GM23338 (cell line): Measurements from ENCODE around the gene SP100. TPM values are rescaled to one million over a fixed set of nuclear protein-coding genes. Genes with fewer than 3 reads are reported as not detected.

Experiments
- ATAC-seq: fragments of 200-7000 bp; cut with Tn5 transposase; 3 replicates; pipeline ENCODE4 v1.9.1; 2020
- DNase-seq: peaks from one replicate; pipeline ENCODE4 v3.0.0-alpha.2; 2015; ENCODE audit warnings: low spot score
- H2AFZ ChIP-seq: fragments of 200-600 bp; sonication (generic); 2 replicates; pipeline ENCODE4 v1.8.0; 2016; ENCODE audit warnings: antibody characterized with exemption, mild to moderate bottlenecking, moderate library complexity
- H3F3A ChIP-seq: fragments of 200-600 bp; sonication (generic); replicated peaks from 2 replicates; pipeline ENCODE4 v1.8.0; 2017; ENCODE audit warnings: antibody characterized with exemption, mixed run types, low read depth
- H3K27ac ChIP-seq: fragments of 200-600 bp; sonication (generic); 2 replicates; pipeline ENCODE4 v1.6.1; 2016; ENCODE audit warnings: low read depth
- H3K27me3 ChIP-seq: fragments of 200-600 bp; sonication (generic); 2 replicates; pipeline ENCODE4 v1.8.0; 2016; ENCODE audit warnings: mild to moderate bottlenecking, mixed run types, moderate library complexity; ENCODE audit not compliant: insufficient read depth
- H3K36me3 ChIP-seq: fragments of 200-600 bp; sonication (generic); 2 replicates; pipeline ENCODE4 v1.8.0; 2016; ENCODE audit warnings: mild to moderate bottlenecking; ENCODE audit not compliant: insufficient read depth
- H3K4me1 ChIP-seq: fragments of 200-600 bp; sonication (generic); 2 replicates; pipeline ENCODE4 v1.8.0; 2016; ENCODE audit warnings: mild to moderate bottlenecking, moderate library complexity; ENCODE audit not compliant: insufficient read depth
- H3K4me2 ChIP-seq: fragments of 200-600 bp; sonication (generic); 2 replicates; pipeline ENCODE4 v1.7.1; 2017; ENCODE audit warnings: mixed run types
- H3K4me3 ChIP-seq: fragments of 200-600 bp; sonication (generic); 2 replicates; pipeline ENCODE4 v1.6.1; 2016; ENCODE audit warnings: mixed run types
- H3K79me2 ChIP-seq: fragments of 200-600 bp; sonication (generic); replicated peaks from 2 replicates; pipeline ENCODE4 v1.8.0; 2017; ENCODE audit warnings: mild to moderate bottlenecking; ENCODE audit not compliant: insufficient read depth
- H3K9me2 ChIP-seq: fragments of 200-600 bp; sonication (generic); 2 replicates; pipeline ENCODE4 v1.8.0; 2017; ENCODE audit not compliant: insufficient read depth
- H4K20me1 ChIP-seq: fragments of 200-600 bp; sonication (generic); replicated peaks from 2 replicates; pipeline ENCODE4 v1.8.0; 2017; ENCODE audit warnings: mild to moderate bottlenecking; ENCODE audit not compliant: insufficient read depth
- H3K27ac Mint-ChIP-seq: 2 replicates; pipeline ENCODE4 v1.8.0; 2020; ENCODE audit warnings: inconsistent platforms, mild to moderate bottlenecking, moderate library complexity, mixed read lengths
- H3K27me3 Mint-ChIP-seq: 3 replicates; pipeline ENCODE4 v1.8.0; 2022; ENCODE audit warnings: low read depth, mild to moderate bottlenecking, moderate library complexity, mixed read lengths, inconsistent platforms; ENCODE audit not compliant: insufficient read depth, poor library complexity
- H3K36me3 Mint-ChIP-seq: 3 replicates; pipeline ENCODE4 v1.8.0; 2021; ENCODE audit warnings: low read depth, mild to moderate bottlenecking, inconsistent platforms, moderate library complexity, mixed read lengths
- H3K4me1 Mint-ChIP-seq: 3 replicates; pipeline ENCODE4 v1.8.0; 2020; ENCODE audit warnings: mild to moderate bottlenecking, inconsistent platforms, mixed read lengths
- H3K4me3 Mint-ChIP-seq: 3 replicates; pipeline ENCODE4 v1.8.0; 2021; ENCODE audit warnings: moderate library complexity, mild to moderate bottlenecking, inconsistent platforms, mixed read lengths
- H3K9me3 Mint-ChIP-seq: 3 replicates; pipeline ENCODE4 v1.8.0; 2020; ENCODE audit warnings: moderate library complexity, mild to moderate bottlenecking, inconsistent platforms, mixed read lengths
- CREB1 ChIP-seq: fragments of 250-450 bp; sonication (Bioruptor Pico); IDR thresholded peaks from 2 replicates; pipeline ENCODE4 v1.5.0; 2020; ENCODE audit warnings: low read depth, mild to moderate bottlenecking, moderate library complexity
- CTCF ChIP-seq, 2 experiments: fragments of 200-600 bp in 1 of 2; sonication (generic) in 1 of 2; conservative IDR thresholded peaks; 2 replicates each; pipeline versions ENCODE4 v1.5.1 to v1.6.1; 2016 to 2017; ENCODE audit warnings: antibody characterized with exemption in 2 of 2, low read depth in 2 of 2, mild to moderate bottlenecking in 2 of 2, moderate library complexity in 1 of 2
- EZH2phosphoT487 ChIP-seq: fragments of 200-600 bp; sonication (generic); IDR thresholded peaks from one replicate; pipeline ENCODE4 v1.8.1; 2018; ENCODE audit warnings: antibody characterized with exemption; ENCODE audit not compliant: unreplicated experiment
- NANOG ChIP-seq: IDR thresholded peaks from 2 replicates; pipeline ENCODE4 v1.6.1; 2016; ENCODE audit warnings: antibody characterized with exemption, borderline replicate concordance
- STAT1 ChIP-seq: IDR thresholded peaks from one replicate; pipeline ENCODE4 v1.6.1; 2016; ENCODE audit warnings: antibody characterized with exemption; ENCODE audit not compliant: unreplicated experiment
- ZNF114 ChIP-seq: fragments of 250-450 bp; sonication (Bioruptor Pico); IDR thresholded peaks from 2 replicates; pipeline ENCODE4 v1.5.0; 2020; ENCODE audit warnings: mild to moderate bottlenecking, moderate library complexity
- ZNF331 ChIP-seq: fragments of 250-450 bp; sonication (Bioruptor Pico); IDR thresholded peaks from 2 replicates; pipeline ENCODE4 v1.5.0; 2020; ENCODE audit warnings: low read depth, mild to moderate bottlenecking, moderate library complexity
- polyA plus RNA-seq: library from polyadenylated mRNA; unstranded; fragments of >200 nt; fragmentation: Nextera tagmentation; extraction: Ambion mirVana; gene quantifications from 2 replicates; pipeline ENCODE4 v1.2.1, GENCODE V29; 2016
- total RNA-seq: library from RNA; depleted of rRNA; stranded (reverse); fragments of >200 nt; shearing (Covaris generic); gene quantifications from 2 replicates; pipeline ENCODE4 v1.2.3, GENCODE V29; 2014
- TF ChIP-seq, protein P1 (sequence below): IDR thresholded peaks from one replicate; pipeline ENCODE4 v1.6.1; 2018; ENCODE audit warnings: antibody characterized with exemption; ENCODE audit not compliant: unreplicated experiment

Gene SP100
- total and polyA plus RNA-seq, 2 experiments from 2014 or later, result 0.44 to 0.73 TPM

DNA sequence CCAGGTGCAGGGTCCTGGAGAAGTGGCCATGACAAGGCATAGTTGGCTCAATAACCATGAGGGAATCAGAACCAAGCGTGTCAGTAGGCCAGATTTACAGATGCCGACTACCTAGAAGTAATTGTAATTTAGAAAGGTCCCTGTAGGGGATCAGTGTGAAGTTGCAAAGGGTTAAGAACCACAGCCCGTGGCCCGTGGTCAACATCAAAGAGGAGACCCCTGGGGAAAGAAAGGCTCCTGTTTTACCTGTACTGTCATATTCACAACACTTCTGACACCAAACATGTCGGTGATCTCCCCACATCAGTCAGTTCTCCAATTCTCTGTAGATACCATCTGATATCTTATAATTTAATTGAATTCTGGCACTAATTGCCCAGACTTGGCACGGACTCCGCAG is 31.0 kb downstream of the SP100 start:
- Histone ChIP-seq H3K4me3 (no peak overlapping the region), H3K9me2 (peaks cover 15% of the 10 kb centered on the region; the same call in 1 of the 2 replicates), H3K4me1 (no peaks in the 10 kb centered on the region; the same call in 1 of the 2 replicates), H4K20me1 (no peaks in the 10 kb centered on the region), H3K79me2 (no peaks in the 10 kb centered on the region), H3K36me3 (no peaks in the 10 kb centered on the region), H3K4me2 (no peak overlapping the region), H3F3A (no peaks in the 10 kb centered on the region), H3K27ac (no peak overlapping the region), H2AFZ (no peak overlapping the region), H3K27me3 (no peaks in the 10 kb centered on the region)
- H3K27ac Mint-ChIP-seq, result no peak overlapping the region
- ATAC-seq, result no peak
- H3K36me3 Mint-ChIP-seq, result no peaks in the 10 kb centered on the region
- peaks cover 8% of the 10 kb centered on the region for H3K4me1 Mint-ChIP-seq
- peaks cover 3% of the 10 kb centered on the region; the same call in 1 of the 3 replicates for H3K9me3 Mint-ChIP-seq
- H3K4me3 Mint-ChIP-seq, result no peak overlapping the region
- no peaks in the 10 kb centered on the region for H3K27me3 Mint-ChIP-seq
- TF ChIP-seq EZH2phosphoT487 (no peak), NANOG (no peak), STAT1 (no peak), CTCF (conservative IDR thresholded peaks at IDR 0.05; ENCODE audit: low read depth in 2 of 2) (no peak), ZNF114 (CRISPR knock-in tag) (no peak), CREB1 (CRISPR knock-in tag) (no peak), ZNF331 (CRISPR knock-in tag) (no peak)
- TF ChIP-seq, protein P1, sequence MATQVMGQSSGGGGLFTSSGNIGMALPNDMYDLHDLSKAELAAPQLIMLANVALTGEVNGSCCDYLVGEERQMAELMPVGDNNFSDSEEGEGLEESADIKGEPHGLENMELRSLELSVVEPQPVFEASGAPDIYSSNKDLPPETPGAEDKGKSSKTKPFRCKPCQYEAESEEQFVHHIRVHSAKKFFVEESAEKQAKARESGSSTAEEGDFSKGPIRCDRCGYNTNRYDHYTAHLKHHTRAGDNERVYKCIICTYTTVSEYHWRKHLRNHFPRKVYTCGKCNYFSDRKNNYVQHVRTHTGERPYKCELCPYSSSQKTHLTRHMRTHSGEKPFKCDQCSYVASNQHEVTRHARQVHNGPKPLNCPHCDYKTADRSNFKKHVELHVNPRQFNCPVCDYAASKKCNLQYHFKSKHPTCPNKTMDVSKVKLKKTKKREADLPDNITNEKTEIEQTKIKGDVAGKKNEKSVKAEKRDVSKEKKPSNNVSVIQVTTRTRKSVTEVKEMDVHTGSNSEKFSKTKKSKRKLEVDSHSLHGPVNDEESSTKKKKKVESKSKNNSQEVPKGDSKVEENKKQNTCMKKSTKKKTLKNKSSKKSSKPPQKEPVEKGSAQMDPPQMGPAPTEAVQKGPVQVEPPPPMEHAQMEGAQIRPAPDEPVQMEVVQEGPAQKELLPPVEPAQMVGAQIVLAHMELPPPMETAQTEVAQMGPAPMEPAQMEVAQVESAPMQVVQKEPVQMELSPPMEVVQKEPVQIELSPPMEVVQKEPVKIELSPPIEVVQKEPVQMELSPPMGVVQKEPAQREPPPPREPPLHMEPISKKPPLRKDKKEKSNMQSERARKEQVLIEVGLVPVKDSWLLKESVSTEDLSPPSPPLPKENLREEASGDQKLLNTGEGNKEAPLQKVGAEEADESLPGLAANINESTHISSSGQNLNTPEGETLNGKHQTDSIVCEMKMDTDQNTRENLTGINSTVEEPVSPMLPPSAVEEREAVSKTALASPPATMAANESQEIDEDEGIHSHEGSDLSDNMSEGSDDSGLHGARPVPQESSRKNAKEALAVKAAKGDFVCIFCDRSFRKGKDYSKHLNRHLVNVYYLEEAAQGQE, result no peak
- DNase-seq, result no peak
